PC-9 (cell line): ENCODE data around the gene CACNA1G. TPM values are rescaled to one million over a fixed set of nuclear protein-coding genes. Genes with fewer than 3 reads are reported as not detected.

Experiments used
- BruUV-seq: library from RNA; stranded (reverse); fragments of 400-500 nt; replicated peaks from 2 replicates; lab custom pipeline; 2021; lab: Mats Ljungman, UMichigan
- CTCF ChIA-PET: fragments of 300-600 bp; sonication (Branson Sonifier 250); formaldehyde crosslinking; loops from one replicate; lab custom pipeline; 2022; ENCODE audit warnings: antibody characterized with exemption; lab: Charles Lee
- POLR2A ChIA-PET: fragments of 300-600 bp; sonication (Branson Sonifier 250); formaldehyde crosslinking; loops from one replicate; lab custom pipeline; 2022; ENCODE audit warnings: antibody characterized with exemption; ENCODE audit not compliant: unreplicated experiment; lab: Charles Lee
- DNase-seq, 2 experiments: peaks; one replicate each; pipeline versions ENCODE4 v3.0.0 to v3.0.0-alpha.2; 2015 to 2022; ENCODE audit warnings: mixed read lengths in 1 of 2
- H2AFZ ChIP-seq: fragments of 200-600 bp; sonication (generic); 2 replicates; pipeline ENCODE4 v1.8.1; 2017; ENCODE audit warnings: antibody characterized with exemption
- H3F3A ChIP-seq: fragments of 200-600 bp; sonication (generic); 2 replicates; pipeline ENCODE4 v1.8.1; 2017; ENCODE audit warnings: antibody characterized with exemption, mild to moderate bottlenecking, low read depth; ENCODE audit not compliant: insufficient read depth
- H3K27ac ChIP-seq: fragments of 200-600 bp; sonication (generic); 2 replicates; pipeline ENCODE4 v1.6.1; 2016; ENCODE audit warnings: mixed run types
- H3K27me3 ChIP-seq: fragments of 200-600 bp; sonication (generic); 2 replicates; pipeline ENCODE4 v1.6.1; 2016; ENCODE audit warnings: low read depth, mixed run types; ENCODE audit not compliant: insufficient read depth
- H3K36me3 ChIP-seq: fragments of 200-600 bp; sonication (generic); 2 replicates; pipeline ENCODE4 v1.6.1; 2016; ENCODE audit warnings: low read depth, mixed run types
- H3K4me1 ChIP-seq: fragments of 200-600 bp; sonication (generic); replicated peaks from 2 replicates; pipeline ENCODE4 v1.6.1; 2016; ENCODE audit warnings: mixed run types; ENCODE audit not compliant: insufficient read depth
- H3K4me2 ChIP-seq: fragments of 200-600 bp; sonication (generic); 2 replicates; pipeline ENCODE4 v1.6.1; 2017; ENCODE audit warnings: mixed run types
- H3K4me3 ChIP-seq: fragments of 200-600 bp; sonication (generic); 2 replicates; pipeline ENCODE4 v1.6.1; 2016; ENCODE audit warnings: mixed run types
- H3K79me2 ChIP-seq: fragments of 200-600 bp; sonication (generic); 2 replicates; pipeline ENCODE4 v1.6.1; 2017; ENCODE audit warnings: low read depth, mixed run types
- H3K9me2 ChIP-seq: fragments of 200-600 bp; sonication (generic); 2 replicates; pipeline ENCODE4 v1.8.1; 2017; ENCODE audit warnings: mild to moderate bottlenecking; ENCODE audit not compliant: insufficient read depth
- H3K9me3 ChIP-seq: fragments of 200-600 bp; sonication (generic); 2 replicates; pipeline ENCODE4 v1.8.1; 2016; ENCODE audit warnings: low read depth; ENCODE audit not compliant: insufficient read depth
- H4K20me1 ChIP-seq: fragments of 200-600 bp; sonication (generic); 2 replicates; pipeline ENCODE4 v1.8.1; 2017; ENCODE audit not compliant: insufficient read depth
- CTCF ChIP-seq: fragments of 200-600 bp; sonication (generic); conservative IDR thresholded peaks from 2 replicates; pipeline ENCODE4 v1.6.1; 2017; ENCODE audit warnings: mixed run types, antibody characterized with exemption, mild to moderate bottlenecking, moderate library complexity
- EZH2 ChIP-seq: fragments of 200-600 bp; sonication (generic); IDR thresholded peaks from 2 replicates; pipeline ENCODE4 v1.8.0; 2017; ENCODE audit warnings: antibody characterized with exemption, low read depth
- intact Hi-C: fragments of 100-400 bp; cut with micrococcal nuclease; formaldehyde crosslinking; loops from one replicate; pipeline ENCODE4 v1.10.0; 2022; ENCODE audit not compliant: unreplicated experiment
- total RNA-seq: library from RNA; stranded (reverse); gene quantifications from 2 replicates; pipeline ENCODE4 v1.2.3, GENCODE V29; 2021

The CACNA1G gene
- total RNA-seq, 1 experiment from 2014 or later: 0.46 TPM

GRCh38 chr17:50540560-50541401 is 19.7 kb upstream of the CACNA1G start:
- H3K9me3 ChIP-seq: no peaks in the 10 kb centered on the region
- H3K9me2 ChIP-seq: no peaks in the 10 kb centered on the region
- no peak overlapping the region for H3K27ac ChIP-seq
- H3F3A ChIP-seq: peaks cover 24% of the 10 kb centered on the region; the same call in 1 of the 2 replicates
- no peak overlapping the region for H3K4me2 ChIP-seq
- no peak for DNase-seq
- peaks cover 4% of the 10 kb centered on the region for H3K79me2 ChIP-seq
- no peaks in the 10 kb centered on the region for H3K27me3 ChIP-seq
- peaks cover 4% of the 10 kb centered on the region; the same call in 1 of the 2 replicates for H3K36me3 ChIP-seq
- no TSS peak for BruUV-seq
- H3K4me3 ChIP-seq: no peak overlapping the region
- POLR2A ChIA-PET: interaction anchor here (0.5 kb wide), 1 partner anchor 150 kb away, joined by 7 read pairs; no protein-coding TSS in a partner anchor
- intact Hi-C loops: loop anchor here (10.0 kb wide), 1 partner anchor 414 kb away; no protein-coding TSS in a partner anchor
- CTCF ChIA-PET: no interaction called here
- no peak for TF ChIP-seq CTCF
- TF ChIP-seq EZH2: no peak
- no peaks in the 10 kb centered on the region; the same call in 1 of the 2 replicates for H4K20me1 ChIP-seq
- no peak overlapping the region for H2AFZ ChIP-seq
- H3K4me1 ChIP-seq: peaks cover 9% of the 10 kb centered on the region; the same call in 1 of the 2 replicates

GRCh38 chr17:50541402-50541715 is 19.2 kb upstream of the CACNA1G start:
- Histone ChIP-seq H3K4me3 (no peak overlapping the region), H2AFZ (no peak overlapping the region), H3K79me2 (no peaks in the 10 kb centered on the region), H3K36me3 (peaks cover 4% of the 10 kb centered on the region; the same call in 1 of the 2 replicates), H3K9me3 (no peaks in the 10 kb centered on the region), H3K27ac (no peak overlapping the region), H3K9me2 (no peaks in the 10 kb centered on the region), H3K27me3 (no peaks in the 10 kb centered on the region), H3K4me2 (no peak overlapping the region), H3F3A (peaks cover 24% of the 10 kb centered on the region; the same call in 1 of the 2 replicates), H3K4me1 (peaks cover 9% of the 10 kb centered on the region; the same call in 1 of the 2 replicates), H4K20me1 (no peaks in the 10 kb centered on the region; the same call in 1 of the 2 replicates)
- TF ChIP-seq EZH2 (no peak), CTCF (no peak)
- BruUV-seq: no TSS peak
- CTCF ChIA-PET: interaction anchor here (0.8 to 1.0 kb wide), 3 partner anchors 151 to 179 kb away, joined by 3 to 4 read pairs (median 4); no protein-coding TSS in a partner anchor
- DNase-seq: no peak
- intact Hi-C loops: loop anchor here (10.0 kb wide), 1 partner anchor 413 kb away; no protein-coding TSS in a partner anchor
- POLR2A ChIA-PET: interaction anchor here (0.5 kb wide), 1 partner anchor 150 kb away, joined by 7 read pairs; no protein-coding TSS in a partner anchor
